GM19193 (cell line): ENCODE results near the gene RPL10.

Experiments used
- POLR2A ChIP-seq: IDR thresholded peaks from 4 replicates; pipeline ENCODE4 v1.6.1; 2011; ENCODE audit not compliant: insufficient read depth, insufficient read length; ENCODE audit errors: extremely low read depth

RPL10 gene

GRCh38 chrX:154428176-154429171 is 30.3 kb downstream of the RPL10 start, which contains the start of gene ATP6AP1:
ATP6AP1 (plus strand) TSS chrX:154428677; CDS start chrX:154428693, 16 bp downstream.
- peak; percentile 48 for TF ChIP-seq POLR2A

- no peak for TF ChIP-seq POLR2A
Measured at GRCh38 chrX:154429711-154430110, 31.5 kb downstream of the RPL10 start.

DNA sequence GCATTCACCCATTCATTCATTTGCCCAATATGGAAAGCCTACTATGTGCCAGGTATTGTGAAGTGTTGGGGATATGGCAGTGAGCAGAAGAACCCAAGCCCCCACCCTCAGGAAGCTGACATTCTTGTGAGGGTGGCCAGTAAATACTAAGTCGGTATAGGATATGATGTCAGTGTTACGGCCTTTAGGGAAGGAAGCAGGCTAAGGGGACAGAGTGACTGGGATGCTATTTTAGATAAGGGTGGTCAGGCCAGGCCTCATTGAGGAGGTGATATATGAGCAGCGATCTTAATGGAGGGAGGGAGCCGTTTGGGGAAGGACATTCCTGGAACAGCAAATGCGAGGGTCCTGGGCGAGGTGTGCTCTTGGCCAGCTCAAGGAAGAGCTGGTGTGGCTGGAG is 32.3 kb downstream of the RPL10 start:
- no peak for TF ChIP-seq POLR2A

DNA sequence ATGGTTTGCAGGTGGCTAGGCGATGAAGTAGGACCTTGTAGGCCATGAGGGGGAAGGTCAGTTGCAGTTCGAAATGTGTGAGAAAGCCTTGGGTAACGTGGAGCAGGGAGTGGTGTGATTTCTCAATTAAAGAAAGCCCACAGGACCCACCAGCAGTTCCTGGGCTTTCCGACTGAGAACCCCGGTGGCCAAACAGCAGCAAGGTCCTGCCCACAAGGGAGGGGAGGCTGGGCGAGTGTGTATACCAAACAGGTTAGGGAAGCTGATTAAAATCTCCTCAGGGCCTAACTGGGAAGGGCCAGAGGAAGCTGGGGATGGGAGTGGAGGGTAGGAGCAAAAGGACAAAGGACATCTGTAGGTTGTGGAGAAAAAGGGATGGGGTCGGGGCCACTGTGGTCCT is 32.7 kb downstream of the RPL10 start:
- TF ChIP-seq POLR2A = no peak

GRCh38 chrX:154431341-154431740 is 33.2 kb downstream of the RPL10 start:
- no peak for TF ChIP-seq POLR2A

GRCh38 chrX:154432210-154432609 is 34.0 kb downstream of the RPL10 start:
- TF ChIP-seq POLR2A = no peak

DNA sequence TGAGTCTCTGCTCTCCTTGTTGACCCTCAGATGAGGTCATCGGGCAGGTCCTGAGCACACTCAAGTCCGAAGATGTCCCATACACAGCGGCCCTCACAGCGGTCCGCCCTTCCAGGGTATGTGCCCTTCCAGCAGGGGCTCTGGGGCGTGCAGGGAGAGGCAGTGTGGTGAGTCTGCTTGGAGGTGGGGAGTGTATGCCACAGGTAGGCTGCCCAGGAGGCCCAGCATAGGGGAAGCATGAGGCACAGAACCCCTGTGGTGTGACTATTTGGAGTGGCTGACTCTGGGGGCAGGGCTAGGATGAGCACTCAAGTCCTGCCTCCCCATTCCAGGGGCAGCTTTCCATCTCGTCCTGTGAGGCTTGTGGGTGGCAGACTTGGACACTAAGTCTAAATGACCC is 35.4 kb downstream of the RPL10 start:
- no peak for TF ChIP-seq POLR2A

DNA sequence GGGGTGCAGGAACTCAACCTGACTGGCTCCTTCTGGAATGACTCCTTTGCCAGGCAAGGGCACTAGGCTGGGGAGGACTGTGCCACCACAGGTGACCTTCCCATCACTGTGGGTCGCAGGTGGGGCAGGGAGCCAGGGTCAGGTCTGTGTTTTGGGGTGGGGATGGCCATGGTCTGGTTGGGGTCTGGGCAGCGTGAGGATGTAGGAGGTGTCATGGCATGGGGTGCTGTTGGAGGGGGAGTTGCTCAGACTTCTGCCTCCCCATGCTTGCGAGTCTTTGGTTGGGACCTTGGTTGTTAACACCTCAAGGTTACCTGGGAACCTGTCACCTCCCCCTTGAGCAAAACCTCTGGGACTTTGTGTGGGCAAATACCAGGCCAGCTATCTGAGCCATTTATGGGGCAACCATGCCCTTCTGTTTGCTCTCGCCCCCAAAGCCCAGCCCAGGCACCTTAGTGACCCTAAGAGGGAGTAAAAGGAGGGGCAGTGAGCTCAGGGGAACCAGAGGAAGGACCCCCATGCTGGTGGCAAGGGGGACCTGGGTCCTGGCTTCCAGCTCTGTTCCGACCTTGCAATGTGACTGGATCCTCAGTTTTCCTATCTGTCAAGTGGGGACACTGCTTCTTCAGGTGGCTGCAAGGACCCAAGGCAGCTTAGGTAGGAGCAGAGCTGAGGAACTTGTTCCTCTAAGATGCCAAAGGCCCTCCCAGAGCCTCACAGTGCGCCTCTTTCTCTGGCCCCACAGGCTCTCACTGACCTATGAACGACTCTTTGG is 36.4 kb downstream of the RPL10 start:
- TF ChIP-seq POLR2A = no peak

- no peak for TF ChIP-seq POLR2A
Measured at GRCh38 chrX:154435171-154435733, 37.1 kb downstream of the RPL10 start.

DNA sequence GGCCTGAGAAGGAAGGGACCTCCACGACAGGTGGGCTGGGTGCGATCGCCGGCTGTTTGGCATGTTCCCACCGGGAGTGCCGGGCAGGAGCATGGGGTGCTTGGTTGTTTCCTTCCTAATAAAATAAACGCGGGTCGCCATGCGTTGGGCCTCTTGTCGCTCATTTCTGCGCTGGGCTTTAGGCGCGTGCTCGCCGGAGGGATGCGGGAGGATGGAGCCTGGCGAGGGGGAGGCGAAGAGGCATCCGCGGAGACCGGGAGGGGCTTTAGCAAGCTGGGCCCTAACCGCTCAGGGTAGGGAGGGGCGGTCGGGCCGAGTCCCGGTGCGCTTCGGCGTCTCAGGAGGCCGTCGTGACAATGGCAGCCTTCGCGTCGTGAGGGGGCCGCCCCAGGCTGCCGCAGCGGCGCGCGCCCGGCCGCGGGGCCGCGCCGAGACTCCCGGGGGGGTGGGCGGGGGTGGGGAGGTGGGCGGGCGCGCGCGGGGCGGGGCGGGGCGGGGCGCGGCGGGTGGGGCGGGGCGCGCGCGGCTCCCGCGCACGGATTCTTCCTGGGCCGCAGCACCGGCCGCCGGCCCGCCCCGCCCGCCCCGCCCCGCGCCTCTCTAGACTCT is 38.3 kb downstream of the RPL10 start:
- no peak for TF ChIP-seq POLR2A

- peak; percentile 44 for TF ChIP-seq POLR2A
Measured at GRCh38 chrX:154436983-154437752, 39.0 kb downstream of the RPL10 start, which contains the start of gene GDI1. GDI1 (plus strand) TSS chrX:154437154; CDS start chrX:154437255, 101 bp downstream.

GRCh38 chrX:154437971-154438893 is 40.1 kb downstream of the RPL10 start:
- TF ChIP-seq POLR2A = no peak

DNA sequence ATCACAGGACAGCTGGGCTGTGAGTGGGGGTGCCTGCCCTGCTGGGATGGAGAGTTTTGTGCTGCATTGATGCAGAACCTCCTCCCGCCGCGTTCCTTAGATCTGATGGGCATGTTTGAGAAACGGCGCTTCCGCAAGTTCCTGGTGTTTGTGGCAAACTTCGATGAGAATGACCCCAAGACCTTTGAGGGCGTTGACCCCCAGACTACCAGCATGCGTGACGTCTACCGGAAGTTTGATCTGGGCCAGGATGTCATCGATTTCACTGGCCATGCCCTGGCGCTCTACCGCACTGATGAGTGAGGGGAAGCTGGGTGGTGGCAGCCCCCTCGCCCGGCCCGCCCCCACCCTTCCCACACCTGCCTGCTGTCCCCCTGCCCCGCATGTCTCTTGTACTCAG is 41.7 kb downstream of the RPL10 start:
- TF ChIP-seq POLR2A = no peak
